HepG2 (cell line): ENCODE data around the gene GSTT2B. TPM values are rescaled to one million over a fixed set of nuclear protein-coding genes. Genes with fewer than 3 reads are reported as not detected.
"Not testable (repeated sequence)": the region's sequence is repeated elsewhere in the genome, so short reads cannot be mapped to it uniquely, and the experiment has no call there.

Source experiments
- ARID5B ChIP-seq: IDR thresholded peaks from 2 replicates; pipeline ENCODE4 v1.4.0; 2020; ENCODE audit warnings: mild to moderate bottlenecking, missing genetic modification reagents
- BCL6 ChIP-seq: IDR thresholded peaks from 2 replicates; pipeline ENCODE4 v1.6.1; 2016; ENCODE audit warnings: missing genetic modification reagents, missing compliant biosample characterization
- EP300 ChIP-seq, 3 experiments: sonication (generic) in 1 of 3; formaldehyde crosslinking in 1 of 3; IDR thresholded peaks; 2 replicates each; pipeline versions ENCODE4 v1.5.1 to v1.6.1; 2011 to 2020; ENCODE audit warnings: low read depth in 2 of 3, low read length in 2 of 3, borderline replicate concordance in 1 of 3, improper control_type of control experiment in 1 of 3, mild to moderate bottlenecking in 1 of 3, missing genetic modification reagents in 1 of 3, moderate library complexity in 1 of 3
- GATAD2A ChIP-seq: IDR thresholded peaks from 2 replicates; pipeline ENCODE4 v1.6.1; 2016
- HNF4A ChIP-seq: sonication (generic); formaldehyde crosslinking; IDR thresholded peaks from 2 replicates; pipeline ENCODE4 v1.4.0; 2020; ENCODE audit warnings: missing genetic modification reagents
- MED1 ChIP-seq: sonication (generic); formaldehyde crosslinking; IDR thresholded peaks from 2 replicates; pipeline ENCODE4 v1.4.0; 2020; ENCODE audit warnings: missing genetic modification reagents
- NCOA2 ChIP-seq: sonication (generic); formaldehyde crosslinking; IDR thresholded peaks from 2 replicates; pipeline ENCODE4 v1.8.0; 2022; ENCODE audit warnings: inconsistent platforms
- NR2F6 ChIP-seq, 2 experiments: IDR thresholded peaks; 2 replicates each; pipeline ENCODE4 v1.6.1; 2016; ENCODE audit warnings: antibody characterized with exemption in 1 of 2, mild to moderate bottlenecking in 1 of 2
- RARA ChIP-seq: IDR thresholded peaks from 2 replicates; pipeline ENCODE4 v1.6.1; 2016; ENCODE audit warnings: missing genetic modification reagents, missing compliant biosample characterization
- SOX5 ChIP-seq: IDR thresholded peaks from 2 replicates; pipeline ENCODE4 v1.6.1; 2016; ENCODE audit warnings: borderline replicate concordance
- ZNF18 ChIP-seq: sonication (generic); formaldehyde crosslinking; IDR thresholded peaks from 2 replicates; pipeline ENCODE4 v1.8.0; 2022; ENCODE audit warnings: mild to moderate bottlenecking, missing genetic modification reagents; ENCODE audit not compliant: insufficient replicate concordance
- ZNF574 ChIP-seq: sonication (generic); formaldehyde crosslinking; IDR thresholded peaks from 2 replicates; pipeline ENCODE4 v1.4.0; 2020; ENCODE audit warnings: missing genetic modification reagents
- polyA plus RNA-seq, 8 experiments: library from polyadenylated mRNA; depleted of rRNA in 3 of 8; stranded (reverse) in 7 of 8; unstranded in 1 of 8; fragments of >200 nt; fragmentation: Illumina TruSeq in 4 of 8; extraction: Trizol in 4 of 8; gene quantifications; 2 replicates each; pipeline versions ENCODE4 v1.2.1 to v1.2.3, GENCODE V29; 2011 to 2016; ENCODE audit warnings: low read depth in 4 of 8, missing spikeins in 1 of 8, mixed read lengths in 1 of 8; ENCODE audit not compliant: insufficient read depth in 1 of 8
- total RNA-seq, 5 experiments: library from RNA; depleted of rRNA; stranded (reverse); fragments of >200 nt; fragmentation: Illumina TruSeq; extraction: Trizol; gene quantifications; 2 replicates each; pipeline ENCODE4 v1.2.3, GENCODE V29; 2016; ENCODE audit warnings: low read depth in 1 of 5
- TF ChIP-seq, protein P1 (sequence below): sonication (generic); formaldehyde crosslinking; IDR thresholded peaks from 2 replicates; pipeline ENCODE4 v1.9.0; 2021; ENCODE audit warnings: mild to moderate bottlenecking, missing genetic modification reagents

Gene GSTT2B
- total and polyA plus RNA-seq, 2 of the 13 experiments (the other 11 are each of a cell fraction or from before 2014, with no cell fraction given), result 1.5 to 3.9 TPM

GRCh38 chr22:23920267-23920611 is 40.8 kb downstream of the GSTT2B start (continued):
- TF ChIP-seq MED1 (CRISPR knock-in tag), result peak; percentile 64
- TF ChIP-seq ZNF18 (CRISPR knock-in tag), result peak; percentile 79
- TF ChIP-seq ARID5B, result peak; percentile 62
- TF ChIP-seq NCOA2 (CRISPR knock-in tag), result 0 out of 2 replicates have a peak, but pooled peaks have one; percentile 28
- 0 out of 2 replicates have a peak, but pooled peaks have one; percentile 14 for TF ChIP-seq ZNF574
- peak; percentile 56 for TF ChIP-seq HNF4A
- peak; percentile 47; the same call in 1 of the 2 replicates for TF ChIP-seq SOX5 (CRISPR knock-in tag)
- TF ChIP-seq GATAD2A (CRISPR knock-in tag), result peak; percentile 73
- peak; percentile 82 for TF ChIP-seq RARA (CRISPR knock-in tag)
- TF ChIP-seq BCL6 (CRISPR knock-in tag), result peak; percentile 42; the same call in 1 of the 2 replicates
- peak; percentile 46; the same call in 1 of the 2 replicates for TF ChIP-seq NR2F6 (IDR thresholded peaks at IDR 0.05)
- TF ChIP-seq NR2F6 (CRISPR knock-in tag; IDR thresholded peaks at IDR 0.05), result peak; percentile 80; the same call in 1 of the 2 replicates
- TF ChIP-seq EP300 (IDR thresholded peaks at IDR 0.05; ENCODE audit: low read depth in 2 of 2, low read length in 2 of 2), result peak in 1 of 2 experiments; percentile 24; a peak in 1 of 4 replicates
- TF ChIP-seq EP300 (CRISPR knock-in tag; IDR thresholded peaks at IDR 0.05; ENCODE audit: borderline replicate concordance), result not testable (repeated sequence)
- TF ChIP-seq, protein P1, sequence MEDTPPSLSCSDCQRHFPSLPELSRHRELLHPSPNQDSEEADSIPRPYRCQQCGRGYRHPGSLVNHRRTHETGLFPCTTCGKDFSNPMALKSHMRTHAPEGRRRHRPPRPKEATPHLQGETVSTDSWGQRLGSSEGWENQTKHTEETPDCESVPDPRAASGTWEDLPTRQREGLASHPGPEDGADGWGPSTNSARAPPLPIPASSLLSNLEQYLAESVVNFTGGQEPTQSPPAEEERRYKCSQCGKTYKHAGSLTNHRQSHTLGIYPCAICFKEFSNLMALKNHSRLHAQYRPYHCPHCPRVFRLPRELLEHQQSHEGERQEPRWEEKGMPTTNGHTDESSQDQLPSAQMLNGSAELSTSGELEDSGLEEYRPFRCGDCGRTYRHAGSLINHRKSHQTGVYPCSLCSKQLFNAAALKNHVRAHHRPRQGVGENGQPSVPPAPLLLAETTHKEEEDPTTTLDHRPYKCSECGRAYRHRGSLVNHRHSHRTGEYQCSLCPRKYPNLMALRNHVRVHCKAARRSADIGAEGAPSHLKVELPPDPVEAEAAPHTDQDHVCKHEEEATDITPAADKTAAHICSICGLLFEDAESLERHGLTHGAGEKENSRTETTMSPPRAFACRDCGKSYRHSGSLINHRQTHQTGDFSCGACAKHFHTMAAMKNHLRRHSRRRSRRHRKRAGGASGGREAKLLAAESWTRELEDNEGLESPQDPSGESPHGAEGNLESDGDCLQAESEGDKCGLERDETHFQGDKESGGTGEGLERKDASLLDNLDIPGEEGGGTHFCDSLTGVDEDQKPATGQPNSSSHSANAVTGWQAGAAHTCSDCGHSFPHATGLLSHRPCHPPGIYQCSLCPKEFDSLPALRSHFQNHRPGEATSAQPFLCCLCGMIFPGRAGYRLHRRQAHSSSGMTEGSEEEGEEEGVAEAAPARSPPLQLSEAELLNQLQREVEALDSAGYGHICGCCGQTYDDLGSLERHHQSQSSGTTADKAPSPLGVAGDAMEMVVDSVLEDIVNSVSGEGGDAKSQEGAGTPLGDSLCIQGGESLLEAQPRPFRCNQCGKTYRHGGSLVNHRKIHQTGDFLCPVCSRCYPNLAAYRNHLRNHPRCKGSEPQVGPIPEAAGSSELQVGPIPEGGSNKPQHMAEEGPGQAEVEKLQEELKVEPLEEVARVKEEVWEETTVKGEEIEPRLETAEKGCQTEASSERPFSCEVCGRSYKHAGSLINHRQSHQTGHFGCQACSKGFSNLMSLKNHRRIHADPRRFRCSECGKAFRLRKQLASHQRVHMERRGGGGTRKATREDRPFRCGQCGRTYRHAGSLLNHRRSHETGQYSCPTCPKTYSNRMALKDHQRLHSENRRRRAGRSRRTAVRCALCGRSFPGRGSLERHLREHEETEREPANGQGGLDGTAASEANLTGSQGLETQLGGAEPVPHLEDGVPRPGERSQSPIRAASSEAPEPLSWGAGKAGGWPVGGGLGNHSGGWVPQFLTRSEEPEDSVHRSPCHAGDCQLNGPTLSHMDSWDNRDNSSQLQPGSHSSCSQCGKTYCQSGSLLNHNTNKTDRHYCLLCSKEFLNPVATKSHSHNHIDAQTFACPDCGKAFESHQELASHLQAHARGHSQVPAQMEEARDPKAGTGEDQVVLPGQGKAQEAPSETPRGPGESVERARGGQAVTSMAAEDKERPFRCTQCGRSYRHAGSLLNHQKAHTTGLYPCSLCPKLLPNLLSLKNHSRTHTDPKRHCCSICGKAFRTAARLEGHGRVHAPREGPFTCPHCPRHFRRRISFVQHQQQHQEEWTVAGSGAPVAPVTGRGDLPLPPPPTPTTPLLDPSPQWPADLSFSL, result peak; percentile 87
